SH-SY5Y (cell line): ENCODE results near the gene LAMA5.

ENCODE experiments used
- GATA2 ChIP-seq: IDR thresholded peaks from 2 replicates; pipeline ENCODE4 v1.6.1; 2011; ENCODE audit warnings: mild to moderate bottlenecking, low read depth, low read length
- GATA3 ChIP-seq: IDR thresholded peaks from 2 replicates; pipeline ENCODE4 v1.6.1; 2011; ENCODE audit warnings: low read depth, mild to moderate bottlenecking, low read length, moderate library complexity

GRCh38 chr20:62369815-62370114, 2.7 kb upstream of the LAMA5 start:
- TF ChIP-seq GATA2 (no peak), GATA3 (no peak)
